Measurements from ENCODE around the gene FAAP20. TPM values are rescaled to one million over a fixed set of nuclear protein-coding genes. Genes with fewer than 3 reads are reported as not detected.

The FAAP20 gene
- total RNA-seq, 1 experiment from 2014 or later: 119 TPM

DNA sequence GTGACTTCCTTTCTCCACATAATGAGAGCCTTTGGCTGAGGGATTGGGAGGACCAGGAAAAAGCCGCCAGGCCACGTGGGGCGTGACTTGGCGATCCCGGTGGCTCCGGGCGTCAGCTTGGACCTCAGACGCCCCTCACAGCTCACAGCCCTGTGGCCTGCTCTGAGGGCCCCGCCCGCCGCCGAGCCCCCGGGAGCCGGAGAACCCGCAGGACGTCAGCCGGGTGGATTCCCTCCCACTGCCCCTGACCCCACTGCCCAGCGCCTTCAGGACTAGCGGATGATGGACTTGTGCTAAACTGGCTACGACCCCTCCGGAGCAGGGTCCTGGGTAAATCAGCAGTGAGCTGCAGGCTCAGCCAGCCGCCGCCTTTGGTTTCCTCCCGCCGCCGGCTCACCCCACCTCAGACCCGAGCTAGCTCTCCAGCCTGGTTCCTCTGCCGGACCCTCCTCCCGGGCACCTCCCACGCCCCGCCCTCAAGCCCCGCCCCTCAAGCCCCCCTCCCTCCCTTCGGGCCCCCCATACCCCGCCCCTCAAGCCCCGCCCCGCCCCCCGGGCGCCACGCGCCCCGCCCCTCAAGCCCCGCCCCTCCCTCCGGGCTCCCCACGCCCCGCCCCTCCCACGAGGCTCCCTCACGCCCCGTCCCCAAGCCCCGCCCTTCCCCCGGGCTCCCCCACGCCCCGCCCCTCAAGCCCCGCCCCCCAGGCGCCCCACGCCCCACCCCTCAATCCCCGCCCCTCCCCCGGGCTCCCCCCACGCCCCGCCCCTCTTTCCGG is 10.0 kb upstream of the FAAP20 start:
- no peak overlapping the region for H3K27ac ChIP-seq (ENCODE audit: insufficient read length, low read depth, low read length)
- H4K8ac ChIP-seq (replicated peaks; ENCODE audit: insufficient read length, low read depth, low read length): no peak overlapping the region

More for the DNA sequence above, 10.0 kb upstream of the FAAP20 start:
- Histone ChIP-seq H3K56ac (ENCODE audit: insufficient read length, low read depth, low read length) (no peak overlapping the region), H3K14ac (ENCODE audit: insufficient read depth, low read length) (peak overlapping the region; percentile 93; the same call in 1 of the 2 replicates), H2BK20ac (ENCODE audit: low read depth, low read length, poor library complexity, severe bottlenecking) (peak overlapping the region; percentile 33), H4K20me1 (ENCODE audit: control insufficient read depth, insufficient read depth, insufficient read length) (no peaks in the 10 kb centered on the region), H3K79me2 (ENCODE audit: insufficient read depth, low read length) (no peaks in the 10 kb centered on the region), H4K91ac (ENCODE audit: insufficient read length, low read depth, low read length) (no peak overlapping the region), H2AK5ac (ENCODE audit: insufficient read length, low read length) (no peak overlapping the region), H3K9me3 (ENCODE audit: control insufficient read depth, low read depth, low read length) (no peaks in the 10 kb centered on the region), H3K4ac (ENCODE audit: low read depth, low read length) (no peak overlapping the region), H3K9ac (ENCODE audit: extremely low read depth, insufficient read length, low read length) (peak overlapping the region; percentile 67), H2BK15ac (ENCODE audit: low read depth, low read length) (no peak overlapping the region), H4K5ac (ENCODE audit: insufficient read length, low read depth, low read length) (no peak overlapping the region), H3K18ac (ENCODE audit: insufficient read length, low read depth, low read length) (peak overlapping the region; percentile 84), H2BK12ac (ENCODE audit: insufficient read length, low read depth, low read length) (no peak overlapping the region), H3K27me3 (ENCODE audit: insufficient read depth, low read length) (no peaks in the 10 kb centered on the region), H3K4me1 (ENCODE audit: insufficient read depth, low read length) (no peaks in the 10 kb centered on the region), H3T11ph (ENCODE audit: low read length) (no peak overlapping the region), H3K4me2 (ENCODE audit: insufficient read depth, insufficient read length, low read length) (peak overlapping the region; percentile 89), H2AFZ (ENCODE audit: low read length) (no peak overlapping the region), H3K23me2 (ENCODE audit: insufficient read length, low read depth, low read length, poor library complexity, severe bottlenecking) (peaks cover 14% of the 10 kb centered on the region), H3K23ac (ENCODE audit: insufficient read length, low read depth, low read length) (no peak overlapping the region), H2BK5ac (ENCODE audit: insufficient read length, low read length) (no peak overlapping the region), H2BK120ac (ENCODE audit: low read depth, low read length, poor library complexity, severe bottlenecking) (no peak overlapping the region), H3K79me1 (ENCODE audit: insufficient read depth, low read depth, low read length, poor library complexity, severe bottlenecking) (no peaks in the 10 kb centered on the region)
- no CpG with 5 or more reads among the region's 60 CpGs for WGBS (ENCODE audit: extremely low coverage, insufficient read length, low lambda C conversion rate)
- peak; percentile 93 for DNase-seq
- Mint-ChIP-seq H3K4me3 (peak overlapping the region; percentile 57 to 75), H3K9me3 (no peaks in the 10 kb centered on the region), H3K27ac (no peak overlapping the region), H3K4me1 (peaks cover 10 to 33% of the 10 kb centered on the region in 2 experiments), H3K27me3 (ENCODE audit: low read depth) (peaks cover 13% of the 10 kb centered on the region), H3K36me3 (ENCODE audit: insufficient read depth in 1 of 3, low read depth in 3 of 3) (no peaks in the 10 kb centered on the region; a peak in 1 of 7 replicates)
- TF ChIP-seq, protein P1, sequence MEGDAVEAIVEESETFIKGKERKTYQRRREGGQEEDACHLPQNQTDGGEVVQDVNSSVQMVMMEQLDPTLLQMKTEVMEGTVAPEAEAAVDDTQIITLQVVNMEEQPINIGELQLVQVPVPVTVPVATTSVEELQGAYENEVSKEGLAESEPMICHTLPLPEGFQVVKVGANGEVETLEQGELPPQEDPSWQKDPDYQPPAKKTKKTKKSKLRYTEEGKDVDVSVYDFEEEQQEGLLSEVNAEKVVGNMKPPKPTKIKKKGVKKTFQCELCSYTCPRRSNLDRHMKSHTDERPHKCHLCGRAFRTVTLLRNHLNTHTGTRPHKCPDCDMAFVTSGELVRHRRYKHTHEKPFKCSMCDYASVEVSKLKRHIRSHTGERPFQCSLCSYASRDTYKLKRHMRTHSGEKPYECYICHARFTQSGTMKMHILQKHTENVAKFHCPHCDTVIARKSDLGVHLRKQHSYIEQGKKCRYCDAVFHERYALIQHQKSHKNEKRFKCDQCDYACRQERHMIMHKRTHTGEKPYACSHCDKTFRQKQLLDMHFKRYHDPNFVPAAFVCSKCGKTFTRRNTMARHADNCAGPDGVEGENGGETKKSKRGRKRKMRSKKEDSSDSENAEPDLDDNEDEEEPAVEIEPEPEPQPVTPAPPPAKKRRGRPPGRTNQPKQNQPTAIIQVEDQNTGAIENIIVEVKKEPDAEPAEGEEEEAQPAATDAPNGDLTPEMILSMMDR (conservative IDR thresholded peaks at IDR 0.05): no peak

Measured in H9 (cell line).